CD4-positive, alpha-beta T cell (primary cell): ENCODE measurements around the gene SNX13. TPM values are rescaled to one million over a fixed set of nuclear protein-coding genes. Genes with fewer than 3 reads are reported as not detected.

Experiments
- ATAC-seq: fragments of 200-7000 bp; cut with Tn5 transposase; one replicate; pipeline ENCODE4 v1.10.0; 2022; ENCODE audit warnings: mild to moderate bottlenecking; ENCODE audit not compliant: poor library complexity
- CTCF ChIA-PET: fragments of 350-600 bp; sonication (Branson Sonifier 250); formaldehyde crosslinking; loops from one replicate; lab custom pipeline; 2021; ENCODE audit warnings: antibody characterized with exemption, inconsistent platforms; lab: Charles Lee
- POLR2A ChIA-PET: fragments of 350-600 bp; sonication (Branson Sonifier 250); formaldehyde crosslinking; loops from one replicate; lab custom pipeline; 2021; ENCODE audit warnings: antibody characterized with exemption, inconsistent platforms; lab: Charles Lee
- DNase-seq, 14 experiments: peaks; one replicate each; pipeline ENCODE4 v3.0.0-alpha.2; 2013 to 2020; ENCODE audit warnings: mixed read lengths in 2 of 14
- H3K27ac ChIP-seq, 2 donors: one replicate each; pipeline versions ENCODE4 v1.5.1 to v1.7.0; 2013; ENCODE audit warnings: low read length in 2 of 2, low read depth in 1 of 2, mild to moderate bottlenecking in 1 of 2
- H3K27me3 ChIP-seq, 2 experiments: 1 replicate in 1 of 2; 2 replicates in 1 of 2; pipeline versions ENCODE4 v1.6.1 to v1.7.0; 2013; ENCODE audit warnings: low read length in 2 of 2, control low read depth in 1 of 2, mild to moderate bottlenecking in 1 of 2, moderate library complexity in 1 of 2; ENCODE audit not compliant: insufficient read depth in 2 of 2, control insufficient read depth in 1 of 2
- H3K36me3 ChIP-seq: one replicate; pipeline ENCODE4 v1.6.1; 2013; ENCODE audit warnings: low read length, control low read depth; ENCODE audit not compliant: insufficient read depth
- H3K4me1 ChIP-seq: one replicate; pipeline ENCODE4 v1.6.1; 2013; ENCODE audit warnings: low read length, control low read depth; ENCODE audit not compliant: insufficient read depth
- H3K4me3 ChIP-seq: one replicate; pipeline ENCODE4 v1.5.1; 2013; ENCODE audit warnings: mild to moderate bottlenecking, low read length, moderate library complexity
- H3K9me3 ChIP-seq, 2 experiments: 1 replicate in 1 of 2; 2 replicates in 1 of 2; pipeline versions ENCODE4 v1.6.1 to v1.7.0; 2013; ENCODE audit warnings: low read length in 2 of 2, mild to moderate bottlenecking in 2 of 2, control low read depth in 1 of 2, moderate library complexity in 1 of 2; ENCODE audit not compliant: control insufficient read depth in 1 of 2, insufficient read depth in 1 of 2
- H3K27ac Mint-ChIP-seq: one replicate; pipeline ENCODE4 v1.8.0; 2020; ENCODE audit warnings: mixed read lengths
- H3K27me3 Mint-ChIP-seq: one replicate; pipeline ENCODE4 v1.8.0; 2021; ENCODE audit warnings: mixed read lengths
- H3K36me3 Mint-ChIP-seq: one replicate; pipeline ENCODE4 v1.8.0; 2021; ENCODE audit warnings: low read depth, mixed read lengths
- H3K4me1 Mint-ChIP-seq: one replicate; pipeline ENCODE4 v1.8.0; 2021; ENCODE audit warnings: low read depth, mixed read lengths
- H3K4me3 Mint-ChIP-seq: one replicate; pipeline ENCODE4 v1.8.0; 2020; ENCODE audit warnings: mild to moderate bottlenecking, mixed read lengths
- H3K9me3 Mint-ChIP-seq: one replicate; pipeline ENCODE4 v1.8.0; 2020; ENCODE audit warnings: mixed read lengths
- CTCF ChIP-seq: fragments of 200-600 bp; IDR thresholded peaks from one replicate; pipeline ENCODE4 v1.8.0; 2022; ENCODE audit warnings: antibody characterized with exemption, mild to moderate bottlenecking
- intact Hi-C, 2 experiments: fragments of 100-400 bp; cut with DNase I in 1 of 2; cut with micrococcal nuclease in 1 of 2; formaldehyde crosslinking; loops; one replicate each; pipeline versions ENCODE4 v1.15.1 to v1.9.0; 2023 to 2025; cut with DNase I, micrococcal nuclease
- total RNA-seq, 174 experiments: library from RNA in 2 of 174; stranded (reverse) in 2 of 174; gene quantifications; one replicate each; pipeline ENCODE4 v1.2.3 and lab custom pipeline; 2021 to 2026

SNX13 gene
- total RNA-seq, 2 experiments from 2014 or later = 24.0 to 25.8 TPM

- TF ChIP-seq CTCF = no peak
- no peaks in the 10 kb centered on the region for H3K36me3 ChIP-seq
- ATAC-seq = no peak
- Mint-ChIP-seq H3K4me3 (no peak overlapping the region), H3K27me3 (peaks cover 4% of the 10 kb centered on the region), H3K36me3 (no peaks in the 10 kb centered on the region), H3K4me1 (no peaks in the 10 kb centered on the region), H3K9me3 (no peaks in the 10 kb centered on the region), H3K27ac (no peak overlapping the region)
- POLR2A ChIA-PET = no interaction called here
- H3K4me3 ChIP-seq = no peak overlapping the region
- no peaks in the 10 kb centered on the region for H3K4me1 ChIP-seq
- no peak for DNase-seq
- H3K27me3 ChIP-seq = no peaks in the 10 kb centered on the region
- intact Hi-C loops = no loop called here
- no peaks in the 10 kb centered on the region for H3K9me3 ChIP-seq
- no peak overlapping the region for H3K27ac ChIP-seq
- CTCF ChIA-PET = no interaction called here
These were observed 31.1 kb upstream of the SNX13 start for GRCh38 chr7:17971411-17971810.

- ATAC-seq (no peak), DNase-seq (no peak)
- CTCF ChIA-PET = no interaction called here
- no peaks in the 10 kb centered on the region for H3K4me1 ChIP-seq
- intact Hi-C loops = no loop called here
- H3K27me3 ChIP-seq = no peaks in the 10 kb centered on the region
- Mint-ChIP-seq H3K4me1 (no peaks in the 10 kb centered on the region), H3K27me3 (no peaks in the 10 kb centered on the region), H3K27ac (no peak overlapping the region), H3K4me3 (no peak overlapping the region), H3K9me3 (no peaks in the 10 kb centered on the region), H3K36me3 (no peaks in the 10 kb centered on the region)
- POLR2A ChIA-PET = no interaction called here
- H3K27ac ChIP-seq = no peak overlapping the region
- H3K36me3 ChIP-seq = no peaks in the 10 kb centered on the region
- TF ChIP-seq CTCF = no peak
- no peaks in the 10 kb centered on the region for H3K9me3 ChIP-seq
- H3K4me3 ChIP-seq = no peak overlapping the region
These were observed 28.8 kb upstream of the SNX13 start for GRCh38 chr7:17968791-17969715.

- H3K9me3 Mint-ChIP-seq = no peaks in the 10 kb centered on the region
- Histone ChIP-seq H3K4me1 (no peaks in the 10 kb centered on the region), H3K36me3 (no peaks in the 10 kb centered on the region), H3K27ac (no peak overlapping the region), H3K9me3 (no peaks in the 10 kb centered on the region), H3K27me3 (no peaks in the 10 kb centered on the region), H3K4me3 (no peak overlapping the region)
- no peaks in the 10 kb centered on the region for H3K36me3 Mint-ChIP-seq
- ATAC-seq (no peak), DNase-seq (no peak)
- H3K4me3 Mint-ChIP-seq = no peak overlapping the region
- no peak overlapping the region for H3K27ac Mint-ChIP-seq
- ChIA-PET CTCF (no interaction called here), POLR2A (no interaction called here)
- H3K27me3 Mint-ChIP-seq = no peaks in the 10 kb centered on the region
- intact Hi-C loops = no loop called here
- no peak for TF ChIP-seq CTCF
- H3K4me1 Mint-ChIP-seq = no peaks in the 10 kb centered on the region
These were observed 26.4 kb upstream of the SNX13 start for GRCh38 chr7:17966706-17967105.
